ENCODE measurements around the gene GOLGA8T.
"Not testable (repeated sequence)": the region's sequence is repeated elsewhere in the genome, so short reads cannot be mapped to it uniquely, and the experiment has no call there.

DNA sequence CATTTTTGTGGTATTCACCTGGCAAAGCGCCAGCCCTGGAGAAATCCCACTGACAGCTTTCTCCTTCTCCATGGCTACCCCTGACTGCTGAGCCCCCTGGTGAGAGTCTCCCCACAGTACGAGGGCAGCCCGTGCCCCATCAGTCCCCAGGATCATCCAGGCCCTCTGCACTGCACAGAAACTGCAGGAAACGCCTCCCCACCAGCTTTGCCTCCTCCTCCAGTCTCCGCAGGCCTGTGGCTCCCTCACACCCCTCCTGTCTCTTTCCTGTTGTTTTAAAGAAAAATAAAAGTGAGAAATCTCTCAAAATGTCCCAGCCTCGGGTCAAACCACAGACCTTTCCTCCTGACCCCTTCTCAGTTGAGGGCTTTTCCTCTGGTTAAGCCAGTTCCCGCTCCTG, 29.4 kb downstream of the GOLGA8T start:
- TF ChIP-seq SUZ12 (IDR thresholded peaks at IDR 0.05; ENCODE audit: low read length); CTCF (IDR thresholded peaks at IDR 0.05; ENCODE audit: control extremely low read depth in 1 of 3, insufficient read depth in 1 of 3, low read depth in 1 of 3, low read length in 3 of 3): not testable (repeated sequence)
